Mesenchymal stem cell (in vitro differentiated cells and primary cell): Measurements from ENCODE around the gene IPO7.

Source experiments
- DNase-seq: peaks from one replicate; pipeline ENCODE4 v3.0.0-alpha.2; 2013
- H2AFZ ChIP-seq: one replicate; pipeline ENCODE4 v1.6.1; 2013; ENCODE audit warnings: low read depth, mild to moderate bottlenecking, control low read depth, inconsistent platforms, low read length, moderate library complexity
- H2AK5ac ChIP-seq: 2 replicates; pipeline ENCODE4 v1.6.1; 2013; ENCODE audit warnings: low read length, moderate library complexity, mild to moderate bottlenecking, inconsistent platforms; ENCODE audit not compliant: severe bottlenecking
- H2BK120ac ChIP-seq: one replicate; pipeline ENCODE4 v1.6.1; 2013; ENCODE audit warnings: low read depth, mild to moderate bottlenecking, inconsistent platforms, low read length, moderate library complexity
- H2BK12ac ChIP-seq, 2 experiments: one replicate each; pipeline ENCODE4 v1.6.1; 2013; ENCODE audit warnings: inconsistent platforms in 2 of 2, low read length in 2 of 2, mild to moderate bottlenecking in 2 of 2, moderate library complexity in 2 of 2, control low read depth in 1 of 2
- H2BK15ac ChIP-seq: one replicate; pipeline ENCODE4 v1.6.1; 2013; ENCODE audit warnings: mild to moderate bottlenecking, low read depth, inconsistent platforms; ENCODE audit not compliant: poor library complexity, severe bottlenecking
- H2BK5ac ChIP-seq: 2 replicates; pipeline ENCODE4 v1.6.1; 2013; ENCODE audit warnings: low read depth, mild to moderate bottlenecking, low read length, control low read depth, inconsistent platforms; ENCODE audit not compliant: poor library complexity, severe bottlenecking
- H3K14ac ChIP-seq, 2 experiments: one replicate each; pipeline ENCODE4 v1.6.1; 2013; ENCODE audit warnings: inconsistent platforms in 2 of 2, low read length in 2 of 2, control low read depth in 1 of 2, mild to moderate bottlenecking in 1 of 2, moderate library complexity in 1 of 2
- H3K18ac ChIP-seq, 2 experiments: one replicate each; pipeline ENCODE4 v1.6.1; 2013; ENCODE audit warnings: inconsistent platforms in 2 of 2, low read length in 2 of 2, control low read depth in 1 of 2, low read depth in 1 of 2, mild to moderate bottlenecking in 1 of 2
- H3K23ac ChIP-seq, 2 experiments: one replicate each; pipeline ENCODE4 v1.6.1; 2013; ENCODE audit warnings: inconsistent platforms in 2 of 2, low read length in 2 of 2, mild to moderate bottlenecking in 2 of 2, moderate library complexity in 2 of 2, control low read depth in 1 of 2
- H3K27ac ChIP-seq: 2 replicates; pipeline ENCODE4 v1.5.1; 2013; ENCODE audit warnings: mild to moderate bottlenecking, moderate library complexity, low read length, control low read depth, inconsistent platforms; ENCODE audit not compliant: poor library complexity, severe bottlenecking
- H3K27me3 ChIP-seq, 2 experiments: 2 replicates each; pipeline versions ENCODE4 v1.6.1 to v1.7.0; 2013; ENCODE audit warnings: low read length in 2 of 2, mild to moderate bottlenecking in 2 of 2, moderate library complexity in 2 of 2, control low read depth in 1 of 2, inconsistent platforms in 1 of 2; ENCODE audit not compliant: control insufficient read depth in 1 of 2, insufficient read depth in 1 of 2
- H3K36me3 ChIP-seq, 2 experiments: 2 replicates each; pipeline versions ENCODE4 v1.6.1 to v1.7.0; 2013; ENCODE audit warnings: low read length in 2 of 2, control low read depth in 1 of 2, inconsistent platforms in 1 of 2, low read depth in 1 of 2, mild to moderate bottlenecking in 1 of 2; ENCODE audit not compliant: insufficient read depth in 2 of 2, control insufficient read depth in 1 of 2
- H3K4ac ChIP-seq, 2 experiments: one replicate each; pipeline ENCODE4 v1.6.1; 2013; ENCODE audit warnings: inconsistent platforms in 2 of 2, low read length in 2 of 2, mild to moderate bottlenecking in 2 of 2, moderate library complexity in 2 of 2, control low read depth in 1 of 2, low read depth in 1 of 2
- H3K4me1 ChIP-seq: 2 replicates; pipeline ENCODE4 v1.6.1; 2013; ENCODE audit warnings: low read depth, low read length, control low read depth; ENCODE audit not compliant: control insufficient read depth, insufficient read depth
- H3K4me2 ChIP-seq: 2 replicates; pipeline ENCODE4 v1.6.1; 2013; ENCODE audit warnings: low read length, mild to moderate bottlenecking, inconsistent platforms; ENCODE audit not compliant: poor library complexity, severe bottlenecking
- H3K4me3 ChIP-seq, 2 experiments: 2 replicates each; pipeline versions ENCODE4 v1.5.1 to v1.7.0; 2013; ENCODE audit warnings: low read length in 2 of 2, mild to moderate bottlenecking in 2 of 2, control low read depth in 1 of 2, low read depth in 1 of 2; ENCODE audit not compliant: insufficient read depth in 1 of 2
- H3K79me1 ChIP-seq: replicated peaks from 2 replicates; pipeline ENCODE4 v1.6.1; 2013; ENCODE audit warnings: mild to moderate bottlenecking, control low read depth, low read length, inconsistent platforms; ENCODE audit not compliant: poor library complexity, severe bottlenecking
- H3K9ac ChIP-seq: 2 replicates; pipeline ENCODE4 v1.7.0; 2013; ENCODE audit warnings: mild to moderate bottlenecking, low read length, moderate library complexity
- H3K9me3 ChIP-seq: 2 replicates; pipeline ENCODE4 v1.7.0; 2013; ENCODE audit warnings: mild to moderate bottlenecking, low read length; ENCODE audit not compliant: control insufficient read depth
- H4K8ac ChIP-seq: one replicate; pipeline ENCODE4 v1.6.1; 2013; ENCODE audit warnings: inconsistent platforms, mild to moderate bottlenecking, low read length, moderate library complexity
- H4K91ac ChIP-seq: one replicate; pipeline ENCODE4 v1.6.1; 2013; ENCODE audit warnings: mild to moderate bottlenecking, low read length, inconsistent platforms
- WGBS: methylation state at CpG from one replicate; pipeline ENCODE4 v1.1.7; 2013; ENCODE audit warnings: mixed read lengths; 5-methylcytosine and 5-hydroxymethylcytosine counted together

IPO7 gene

GRCh38 chr11:9459667-9460321 lies 75.3 kb downstream of the IPO7 start:
- DNase-seq: peak; percentile 60
- H3K18ac ChIP-seq: peak overlapping the region; percentile 99 to 100
- H3K4ac ChIP-seq: peak overlapping the region; percentile 98 to 100
- H2BK12ac ChIP-seq: no peak overlapping the region
- H3K79me1 ChIP-seq: no peaks in the 10 kb centered on the region
- H3K4me1 ChIP-seq: peaks cover 5% of the 10 kb centered on the region
- H3K4me3 ChIP-seq: peak overlapping the region; percentile 78 to 97
- WGBS: 3% methylated on average over 23 of the region's 23 CpGs
- no peak overlapping the region for H2BK15ac ChIP-seq
- H3K9me3 ChIP-seq: no peaks in the 10 kb centered on the region
- H4K8ac ChIP-seq: peak overlapping the region; percentile 97
- H3K14ac ChIP-seq: peak overlapping the region; percentile 44 to 99
- H2BK5ac ChIP-seq: peak overlapping the region; percentile 99
- peak overlapping the region; percentile 99 for H4K91ac ChIP-seq
- no peaks in the 10 kb centered on the region for H3K36me3 ChIP-seq
- H3K23ac ChIP-seq: peak overlapping the region in 1 of 2 experiments; percentile 90
- peak overlapping the region; percentile 9 for H2BK120ac ChIP-seq
- H3K9ac ChIP-seq: peak overlapping the region; percentile 99
- H2AFZ ChIP-seq: no peak overlapping the region
- H3K27ac ChIP-seq: peak overlapping the region; percentile 100
- peak overlapping the region; percentile 48 for H3K4me2 ChIP-seq
- H2AK5ac ChIP-seq: peak overlapping the region; percentile 99
- H3K27me3 ChIP-seq: no peaks in the 10 kb centered on the region

- H4K91ac ChIP-seq: peak within 1 kb of the TSS; percentile 99
- H3K4me3 ChIP-seq: peak within 1 kb of the TSS; percentile 78 to 97
- peak within 1 kb of the TSS; percentile 100 for H3K9ac ChIP-seq
- peak within 1 kb of the TSS; percentile 98 to 100 for H3K4ac ChIP-seq
- under 1% methylated on average over 45 of the region's 45 CpGs for WGBS
- no peaks in the 10 kb centered on the region for H3K79me1 ChIP-seq
- H3K36me3 ChIP-seq: no peaks in the 10 kb centered on the region
- H4K8ac ChIP-seq: peak within 1 kb of the TSS; percentile 97
- no peaks in the 10 kb centered on the region for H3K27me3 ChIP-seq
- no peak within 1 kb of the TSS for H2BK12ac ChIP-seq
- H3K27ac ChIP-seq: peak within 1 kb of the TSS; percentile 100
- peak within 1 kb of the TSS in 1 of 2 experiments; percentile 90 for H3K23ac ChIP-seq
- no peak within 1 kb of the TSS for H2BK15ac ChIP-seq
- H2BK120ac ChIP-seq: peak within 1 kb of the TSS; percentile 79
- H3K4me1 ChIP-seq: peaks cover 5% of the 10 kb centered on the region
- peak; percentile 100 for DNase-seq
- H3K14ac ChIP-seq: peak within 1 kb of the TSS; percentile 82 to 99
- H2BK5ac ChIP-seq: peak within 1 kb of the TSS; percentile 99
- peak within 1 kb of the TSS; percentile 99 for H2AK5ac ChIP-seq
- H3K18ac ChIP-seq: peak within 1 kb of the TSS; percentile 99 to 100
- H3K4me2 ChIP-seq: peak within 1 kb of the TSS; percentile 70
- H3K9me3 ChIP-seq: no peaks in the 10 kb centered on the region
- H2AFZ ChIP-seq: peak within 1 kb of the TSS; percentile 7
Observed at GRCh38 chr11:9460322-9461062, 76.0 kb downstream of the IPO7 start, which contains the start of gene ZNF143. ZNF143 (plus strand) TSS chr11:9461012; CDS start chr11:9471309, 10,297 bp downstream.

- Histone ChIP-seq H3K79me1 (no peaks in the 10 kb centered on the region), H3K36me3 (no peaks in the 10 kb centered on the region), H2BK15ac (no peak overlapping the region), H2AK5ac (peak overlapping the region; percentile 78), H2AFZ (no peak overlapping the region), H3K4ac (peak overlapping the region; percentile 97 to 98), H3K4me3 (peak overlapping the region; percentile 67 to 89), H2BK120ac (peak overlapping the region; percentile 79), H2BK5ac (peak overlapping the region; percentile 92), H3K23ac (no peak overlapping the region), H3K4me2 (peak overlapping the region; percentile 68), H3K4me1 (peaks cover 5% of the 10 kb centered on the region), H3K18ac (peak overlapping the region; percentile 94 to 96), H3K9ac (peak overlapping the region; percentile 100), H3K9me3 (no peaks in the 10 kb centered on the region), H4K8ac (peak overlapping the region; percentile 78), H3K27me3 (no peaks in the 10 kb centered on the region), H3K14ac (peak overlapping the region; percentile 77 to 82), H2BK12ac (no peak overlapping the region), H3K27ac (peak overlapping the region; percentile 96), H4K91ac (peak overlapping the region; percentile 88)
- peak; percentile 93 for DNase-seq
- under 1% methylated on average over 31 of the region's 57 CpGs for WGBS
Observed at GRCh38 chr11:9461063-9461759, 76.8 kb downstream of the IPO7 start.
